NCI-H526 treated with DMSO at 0.1 percent for 48 hours (cell line): Measurements from ENCODE around the gene NMT1.

ENCODE experiments used
- DNase-seq: peaks from one replicate; lab custom pipeline; 2025; lab: John Stamatoyannopoulos, UW

Gene NMT1

GRCh38 chr17:45150911-45151809 is 90.0 kb downstream of the NMT1 start:
- no peak for DNase-seq

DNA sequence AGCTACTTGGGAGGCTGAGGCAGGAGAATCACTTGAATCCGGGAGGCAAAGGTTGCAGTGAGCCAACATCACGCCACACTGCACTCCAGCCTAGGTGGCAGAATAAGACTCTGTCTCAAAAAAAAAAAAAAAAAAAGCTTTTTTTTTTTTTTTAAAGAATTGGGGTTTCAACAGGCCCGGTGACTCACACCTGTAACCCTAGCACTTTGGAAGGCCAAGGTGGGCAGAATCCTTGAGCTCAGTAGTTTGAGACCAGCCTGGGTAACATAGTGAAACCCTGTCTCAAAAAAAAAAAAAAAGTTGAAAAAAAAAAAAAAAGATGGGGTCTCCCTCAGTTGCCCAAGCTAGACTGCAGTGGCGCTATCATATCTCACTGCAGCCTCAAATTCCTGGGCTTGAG is 93.9 kb downstream of the NMT1 start:
- DNase-seq = no peak

GRCh38 chr17:45155483-45155882 is 94.4 kb downstream of the NMT1 start:
- no peak for DNase-seq

GRCh38 chr17:45156242-45156641 is 95.1 kb downstream of the NMT1 start:
- no peak for DNase-seq
